Mesendoderm (in vitro differentiated cells): ENCODE measurements around the gene PRDM1. TPM values are rescaled to one million over a fixed set of nuclear protein-coding genes. Genes with fewer than 3 reads are reported as not detected.

ENCODE experiments used
- DNase-seq: peaks from one replicate; pipeline ENCODE4 v3.0.0; 2013
- H2AK5ac ChIP-seq: 2 replicates; pipeline ENCODE4 v1.6.1; 2013; ENCODE audit warnings: low read length, inconsistent platforms
- H2BK120ac ChIP-seq: 2 replicates; pipeline ENCODE4 v1.6.1; 2013; ENCODE audit warnings: low read depth, mild to moderate bottlenecking, low read length, moderate library complexity, mixed read lengths
- H2BK15ac ChIP-seq: replicated peaks from 2 replicates; pipeline ENCODE4 v1.6.1; 2013; ENCODE audit warnings: low read depth, mild to moderate bottlenecking, moderate library complexity
- H2BK5ac ChIP-seq: 2 replicates; pipeline ENCODE4 v1.6.1; 2013; ENCODE audit warnings: low read length, inconsistent platforms
- H3K18ac ChIP-seq: 2 replicates; pipeline ENCODE4 v1.6.1; 2013; ENCODE audit warnings: mild to moderate bottlenecking, low read length, mixed read lengths
- H3K23ac ChIP-seq: one replicate; pipeline ENCODE4 v1.6.1; 2013; ENCODE audit warnings: low read length
- H3K27ac ChIP-seq: 2 replicates; pipeline ENCODE4 v1.5.1; 2013; ENCODE audit warnings: low read depth, mild to moderate bottlenecking, inconsistent platforms, low read length, moderate library complexity
- H3K27me3 ChIP-seq: 2 replicates; pipeline ENCODE4 v1.6.1; 2013; ENCODE audit warnings: low read length, control low read depth, mild to moderate bottlenecking, inconsistent platforms; ENCODE audit not compliant: insufficient read depth, poor library complexity
- H3K36me3 ChIP-seq: 2 replicates; pipeline ENCODE4 v1.6.1; 2013; ENCODE audit warnings: low read length, inconsistent platforms; ENCODE audit not compliant: control insufficient read depth, insufficient read depth
- H3K4ac ChIP-seq: one replicate; pipeline ENCODE4 v1.6.1; 2013; ENCODE audit warnings: low read depth, mild to moderate bottlenecking, low read length, moderate library complexity
- H3K4me1 ChIP-seq: 2 replicates; pipeline ENCODE4 v1.6.1; 2013; ENCODE audit warnings: low read depth, low read length, inconsistent platforms; ENCODE audit not compliant: control insufficient read depth
- H3K4me2 ChIP-seq: 2 replicates; pipeline ENCODE4 v1.6.1; 2013; ENCODE audit warnings: low read length
- H3K4me3 ChIP-seq: 2 replicates; pipeline ENCODE4 v1.5.1; 2013; ENCODE audit warnings: mild to moderate bottlenecking, low read length
- H3K56ac ChIP-seq: one replicate; pipeline ENCODE4 v1.6.1; 2013; ENCODE audit warnings: low read length
- H3K79me1 ChIP-seq: 2 replicates; pipeline ENCODE4 v1.6.1; 2013; ENCODE audit warnings: low read length, inconsistent platforms
- H3K79me2 ChIP-seq: 2 replicates; pipeline ENCODE4 v1.6.1; 2013; ENCODE audit warnings: mild to moderate bottlenecking, low read length; ENCODE audit not compliant: control insufficient read depth, insufficient read depth
- H3K9ac ChIP-seq: 2 replicates; pipeline ENCODE4 v1.6.1; 2013; ENCODE audit warnings: low read length, inconsistent platforms
- H4K5ac ChIP-seq: one replicate; pipeline ENCODE4 v1.6.1; 2013; ENCODE audit warnings: low read length
- H4K8ac ChIP-seq: one replicate; pipeline ENCODE4 v1.6.1; 2013; ENCODE audit warnings: low read depth, mild to moderate bottlenecking, control low read depth, low read length, moderate library complexity
- WGBS: extraction: QIAGEN DNeasy Blood & Tissue Kit; methylation state at CpG from one replicate; pipeline ENCODE4 v1.1.7; 2013; ENCODE audit warnings: low lambda C conversion rate, missing lambda C conversion rate; ENCODE audit not compliant: insufficient coverage; ENCODE audit errors: extremely low coverage; 5-methylcytosine and 5-hydroxymethylcytosine counted together
- polyA plus RNA-seq, 2 experiments: library from polyadenylated mRNA; stranded (reverse); fragments of 200-250 nt; gene quantifications; one replicate each; pipeline ENCODE4 v1.2.3, GENCODE V29; 2013

The PRDM1 gene
- polyA plus RNA-seq (2013, experiment 1 of 2): 3.7 TPM
- polyA plus RNA-seq (2013, experiment 2 of 2): 3.5 TPM

DNA sequence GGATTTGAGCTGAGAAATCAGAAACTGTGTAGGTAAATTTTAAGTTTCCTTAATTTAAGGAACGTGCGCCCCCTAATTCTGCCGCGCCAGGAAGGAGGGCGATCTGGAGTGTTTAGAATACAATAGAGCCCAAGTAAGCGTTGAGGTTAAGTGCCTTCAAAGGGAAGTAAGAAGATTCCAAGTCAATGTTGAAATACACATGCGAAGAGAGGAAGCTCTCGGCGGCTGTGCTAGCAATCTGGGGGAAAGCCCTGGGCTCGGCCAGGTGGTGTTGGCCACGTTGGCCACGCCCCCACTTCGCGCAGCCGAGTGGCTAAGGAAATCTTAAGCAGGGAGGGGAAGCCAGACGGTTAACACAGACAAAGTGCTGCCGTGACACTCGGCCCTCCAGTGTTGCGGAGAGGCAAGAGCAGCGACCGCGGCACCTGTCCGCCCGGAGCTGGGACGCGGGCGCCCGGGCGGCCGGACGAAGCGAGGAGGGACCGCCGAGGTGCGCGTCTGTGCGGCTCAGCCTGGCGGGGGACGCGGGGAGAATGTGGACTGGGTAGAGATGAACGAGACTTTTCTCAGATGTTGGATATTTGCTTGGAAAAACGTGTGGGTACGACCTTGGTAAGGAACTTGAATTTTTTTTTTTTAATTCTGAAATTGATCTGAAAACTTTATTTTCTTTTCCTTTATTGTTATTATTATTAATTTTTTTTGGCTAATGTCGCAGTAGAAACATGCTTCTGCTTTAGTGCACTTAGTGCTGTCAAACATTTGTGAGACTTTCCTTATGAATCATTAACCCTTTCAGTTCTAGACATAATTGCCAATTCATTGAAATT is at the start of gene PRDM1:
PRDM1 (plus strand) TSS at position 353 of the 830 bp plus-strand sequence; CDS start at position 571, 218 bp downstream.
- Histone ChIP-seq H3K23ac (peak within 1 kb of the TSS; percentile 48), H3K79me2 (peaks cover 16% of the 10 kb centered on the region), H3K56ac (peak within 1 kb of the TSS; percentile 90), H3K4me2 (peak within 1 kb of the TSS; percentile 53), H4K8ac (peak within 1 kb of the TSS; percentile 41), H4K5ac (no peak within 1 kb of the TSS), H2BK5ac (peak within 1 kb of the TSS; percentile 88), H3K4me3 (peak within 1 kb of the TSS; percentile 68), H3K9ac (peak within 1 kb of the TSS; percentile 89), H3K18ac (peak within 1 kb of the TSS; percentile 91), H3K36me3 (no peaks in the 10 kb centered on the region), H2BK120ac (no peak within 1 kb of the TSS), H3K4me1 (peaks cover 12% of the 10 kb centered on the region), H3K27ac (peak within 1 kb of the TSS; percentile 93), H2AK5ac (no peak within 1 kb of the TSS), H2BK15ac (no peak within 1 kb of the TSS), H3K79me1 (no peaks in the 10 kb centered on the region), H3K27me3 (no peaks in the 10 kb centered on the region), H3K4ac (peak within 1 kb of the TSS; percentile 63)
- peak; percentile 98 for DNase-seq
- no CpG with 5 or more reads among the region's 44 CpGs for WGBS

DNA sequence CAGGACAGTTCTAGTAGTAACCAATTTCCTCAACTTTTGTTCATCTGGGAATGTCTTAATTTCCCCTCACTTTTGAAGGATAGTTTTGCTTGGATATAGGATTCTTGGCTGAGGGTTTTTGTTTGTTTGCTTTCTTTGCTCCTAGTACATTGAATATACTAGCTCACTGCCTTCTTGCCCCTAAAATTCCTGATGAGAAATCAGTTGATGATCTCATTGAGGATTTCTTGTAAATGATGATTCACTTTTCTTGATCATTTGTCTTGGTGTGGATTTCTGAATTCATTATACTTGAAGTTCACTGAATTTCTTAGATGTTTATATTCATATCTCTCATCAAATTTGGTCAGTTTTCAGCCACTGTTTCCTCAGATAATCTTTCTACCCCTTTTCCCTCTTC is 49.1 kb upstream of the PRDM1 start:
- Histone ChIP-seq H3K27ac (no peak overlapping the region), H3K18ac (no peak overlapping the region), H3K23ac (no peak overlapping the region), H2BK15ac (no peak overlapping the region), H4K5ac (no peak overlapping the region), H4K8ac (no peak overlapping the region), H3K4me3 (no peak overlapping the region), H3K4me1 (peaks cover 2% of the 10 kb centered on the region), H2BK5ac (no peak overlapping the region), H3K79me1 (no peaks in the 10 kb centered on the region), H3K9ac (no peak overlapping the region), H3K56ac (no peak overlapping the region), H2BK120ac (no peak overlapping the region), H3K4me2 (no peak overlapping the region), H3K79me2 (no peaks in the 10 kb centered on the region), H2AK5ac (no peak overlapping the region), H3K36me3 (no peaks in the 10 kb centered on the region), H3K27me3 (no peaks in the 10 kb centered on the region), H3K4ac (no peak overlapping the region)
- no peak for DNase-seq

DNA sequence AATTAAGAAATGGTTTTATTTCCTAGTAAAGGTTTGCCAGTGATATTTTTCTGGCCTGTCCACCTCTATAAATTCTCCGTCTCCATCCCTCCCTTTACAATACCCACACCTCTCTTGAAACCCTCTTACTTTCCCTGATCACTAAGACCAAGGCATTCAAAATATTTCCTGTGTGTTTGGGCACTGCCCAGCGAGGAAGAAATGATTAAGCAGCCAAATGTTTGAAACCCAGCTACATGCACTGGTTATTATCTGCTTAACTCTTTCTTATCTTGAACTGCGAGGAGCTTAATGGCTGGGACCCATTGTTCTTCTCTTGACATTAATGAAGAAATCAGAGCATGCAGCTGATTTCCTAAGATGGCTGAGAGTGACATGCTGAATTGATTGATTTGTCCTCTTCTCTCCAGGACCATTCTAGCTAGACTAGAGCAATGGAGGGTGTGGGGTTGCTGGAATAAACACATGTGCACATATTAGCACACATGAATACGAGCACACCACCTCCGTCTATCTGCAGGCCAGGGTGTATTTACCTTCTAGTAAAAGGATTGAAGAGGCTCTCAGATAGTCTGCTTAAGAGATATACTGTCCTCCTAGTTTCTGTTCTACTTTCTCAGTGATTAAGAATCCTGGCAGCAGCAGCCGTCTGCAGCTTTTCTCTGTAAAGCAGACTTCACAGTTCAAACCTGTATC is 46.1 kb upstream of the PRDM1 start:
- H3K18ac ChIP-seq: no peak overlapping the region
- H4K8ac ChIP-seq: no peak overlapping the region
- 100% methylated on average over 1 of the region's 6 CpGs for WGBS
- no peak overlapping the region for H4K5ac ChIP-seq
- H3K4me2 ChIP-seq: no peak overlapping the region
- H3K9ac ChIP-seq: no peak overlapping the region
- no peaks in the 10 kb centered on the region for H3K27me3 ChIP-seq
- peak; percentile 84 for DNase-seq
- H3K23ac ChIP-seq: no peak overlapping the region
- H3K4me1 ChIP-seq: peaks cover 2% of the 10 kb centered on the region
- no peaks in the 10 kb centered on the region for H3K79me1 ChIP-seq
- H3K4ac ChIP-seq: no peak overlapping the region
- H3K56ac ChIP-seq: no peak overlapping the region
- no peak overlapping the region for H3K4me3 ChIP-seq
- no peak overlapping the region for H2BK5ac ChIP-seq
- no peaks in the 10 kb centered on the region for H3K36me3 ChIP-seq
- H2BK15ac ChIP-seq: no peak overlapping the region
- H2AK5ac ChIP-seq: no peak overlapping the region
- H2BK120ac ChIP-seq: no peak overlapping the region
- H3K27ac ChIP-seq: no peak overlapping the region
- H3K79me2 ChIP-seq: no peaks in the 10 kb centered on the region

DNA sequence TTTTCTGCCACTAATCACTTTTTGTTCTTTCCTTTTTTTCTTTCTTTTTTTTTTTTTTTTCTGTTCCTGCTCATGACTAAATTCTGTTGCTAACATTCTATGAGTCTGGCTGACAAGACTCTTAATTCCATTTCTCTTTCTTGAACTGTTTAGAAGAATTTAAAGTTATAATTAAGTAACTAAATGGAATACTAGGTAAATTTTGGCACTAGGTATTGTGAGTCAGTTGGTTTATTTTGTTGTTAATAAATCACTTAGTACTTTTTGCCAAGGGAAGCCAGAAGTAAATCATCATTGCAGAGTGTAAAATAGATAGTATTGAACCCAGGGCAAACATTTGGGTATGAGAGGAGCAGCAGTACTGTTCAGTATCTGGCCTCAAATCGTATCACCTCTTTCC is 42.0 kb upstream of the PRDM1 start:
- Histone ChIP-seq H3K4me1 (peaks cover 8% of the 10 kb centered on the region), H3K79me1 (no peaks in the 10 kb centered on the region), H3K4ac (no peak overlapping the region), H3K27me3 (no peaks in the 10 kb centered on the region), H2BK120ac (no peak overlapping the region), H3K18ac (no peak overlapping the region), H2BK15ac (no peak overlapping the region), H2BK5ac (no peak overlapping the region), H4K8ac (peak overlapping the region; percentile 69), H2AK5ac (no peak overlapping the region), H3K9ac (no peak overlapping the region), H3K23ac (no peak overlapping the region), H3K27ac (no peak overlapping the region), H3K4me3 (no peak overlapping the region), H3K79me2 (no peaks in the 10 kb centered on the region), H3K36me3 (no peaks in the 10 kb centered on the region), H4K5ac (no peak overlapping the region), H3K4me2 (no peak overlapping the region), H3K56ac (no peak overlapping the region)
- WGBS: no CpG with 5 or more reads among the region's 1 CpG
- DNase-seq: no peak

DNA sequence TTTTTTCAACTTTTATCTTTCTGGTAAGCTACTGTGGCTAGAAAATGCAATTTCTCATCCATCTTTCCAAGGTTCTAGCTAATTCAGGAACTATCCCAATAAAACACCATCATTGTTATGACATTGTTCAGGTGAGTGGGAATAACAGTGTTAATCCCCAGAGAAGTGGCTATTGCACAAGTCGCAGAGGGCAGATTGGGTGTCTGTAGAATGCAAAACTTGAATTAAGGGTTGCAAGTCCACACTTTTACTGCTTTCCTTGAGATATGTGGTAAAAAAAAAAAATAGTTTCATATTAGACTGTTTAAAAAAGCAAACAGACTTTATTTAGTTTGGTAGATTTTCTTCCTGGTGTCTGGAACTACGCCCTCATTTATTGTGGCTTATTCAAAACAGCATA is 41.1 kb upstream of the PRDM1 start:
- Histone ChIP-seq H3K4me1 (peaks cover 8% of the 10 kb centered on the region), H3K27me3 (no peaks in the 10 kb centered on the region), H3K79me1 (no peaks in the 10 kb centered on the region), H2BK5ac (no peak overlapping the region), H3K79me2 (no peaks in the 10 kb centered on the region), H3K23ac (no peak overlapping the region), H3K4me3 (no peak overlapping the region), H4K8ac (no peak overlapping the region), H2BK120ac (no peak overlapping the region), H3K27ac (no peak overlapping the region), H3K56ac (no peak overlapping the region), H3K36me3 (no peaks in the 10 kb centered on the region), H4K5ac (no peak overlapping the region), H2BK15ac (no peak overlapping the region), H2AK5ac (no peak overlapping the region), H3K4ac (no peak overlapping the region), H3K4me2 (no peak overlapping the region), H3K18ac (no peak overlapping the region), H3K9ac (no peak overlapping the region)
- no CpG with 5 or more reads among the region's 2 CpGs for WGBS
- no peak for DNase-seq
